Ovary (tissue), 3 donors: ENCODE data around the gene TAF3.

ENCODE experiments used
- EP300 ChIP-seq: sonication (generic); formaldehyde crosslinking; IDR thresholded peaks from one replicate; pipeline ENCODE4 v1.6.1; 2017; ENCODE audit warnings: antibody characterized with exemption
- TF ChIP-seq, protein P1 (sequence below), 3 donors: fragments of 450-650 bp in 2 of 3; fragments of 200-600 bp in 1 of 3; IDR thresholded peaks; one replicate each; pipeline versions ENCODE4 v1.5.1 to v1.8.0; 2016 to 2022; ENCODE audit warnings: antibody characterized with exemption in 3 of 3, mild to moderate bottlenecking in 1 of 3
- donor health status: DM: no; HTN: no; CAD: no.

DNA sequence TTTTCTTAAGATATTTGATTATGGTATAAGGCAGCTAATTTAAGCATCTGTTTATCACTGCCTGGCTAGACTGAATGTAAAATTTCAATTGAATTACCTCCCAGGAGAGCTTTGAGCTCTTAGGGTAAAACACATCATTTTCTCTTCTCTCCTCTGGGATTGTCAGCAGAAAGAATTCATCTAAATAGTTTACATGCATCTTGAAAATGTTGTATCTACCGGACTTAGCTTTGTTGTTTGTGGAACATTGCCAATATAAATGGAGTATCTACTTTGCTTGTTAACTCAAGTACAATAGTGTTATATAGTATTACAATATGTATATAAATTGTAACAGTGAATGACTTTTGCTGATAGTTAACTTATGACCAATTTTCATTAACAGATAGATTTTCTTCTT lies 73.3 kb downstream of the TAF3 start:
- TF ChIP-seq, protein P1, sequence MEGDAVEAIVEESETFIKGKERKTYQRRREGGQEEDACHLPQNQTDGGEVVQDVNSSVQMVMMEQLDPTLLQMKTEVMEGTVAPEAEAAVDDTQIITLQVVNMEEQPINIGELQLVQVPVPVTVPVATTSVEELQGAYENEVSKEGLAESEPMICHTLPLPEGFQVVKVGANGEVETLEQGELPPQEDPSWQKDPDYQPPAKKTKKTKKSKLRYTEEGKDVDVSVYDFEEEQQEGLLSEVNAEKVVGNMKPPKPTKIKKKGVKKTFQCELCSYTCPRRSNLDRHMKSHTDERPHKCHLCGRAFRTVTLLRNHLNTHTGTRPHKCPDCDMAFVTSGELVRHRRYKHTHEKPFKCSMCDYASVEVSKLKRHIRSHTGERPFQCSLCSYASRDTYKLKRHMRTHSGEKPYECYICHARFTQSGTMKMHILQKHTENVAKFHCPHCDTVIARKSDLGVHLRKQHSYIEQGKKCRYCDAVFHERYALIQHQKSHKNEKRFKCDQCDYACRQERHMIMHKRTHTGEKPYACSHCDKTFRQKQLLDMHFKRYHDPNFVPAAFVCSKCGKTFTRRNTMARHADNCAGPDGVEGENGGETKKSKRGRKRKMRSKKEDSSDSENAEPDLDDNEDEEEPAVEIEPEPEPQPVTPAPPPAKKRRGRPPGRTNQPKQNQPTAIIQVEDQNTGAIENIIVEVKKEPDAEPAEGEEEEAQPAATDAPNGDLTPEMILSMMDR (IDR thresholded peaks at IDR 0.05), result no peak
- no peak for TF ChIP-seq EP300
